NCI-H2196 treated with DMSO at 0.1 percent for 48 hours (cell line): ENCODE measurements around the gene MPIG6B.

Experiments
- DNase-seq: peaks from one replicate; lab custom pipeline; 2025; ENCODE audit not compliant: unreplicated experiment; lab: John Stamatoyannopoulos, UW

Gene MPIG6B

GRCh38 chr6:31765559-31765909, 42.4 kb downstream of the MPIG6B start:
- DNase-seq: no peak

DNA sequence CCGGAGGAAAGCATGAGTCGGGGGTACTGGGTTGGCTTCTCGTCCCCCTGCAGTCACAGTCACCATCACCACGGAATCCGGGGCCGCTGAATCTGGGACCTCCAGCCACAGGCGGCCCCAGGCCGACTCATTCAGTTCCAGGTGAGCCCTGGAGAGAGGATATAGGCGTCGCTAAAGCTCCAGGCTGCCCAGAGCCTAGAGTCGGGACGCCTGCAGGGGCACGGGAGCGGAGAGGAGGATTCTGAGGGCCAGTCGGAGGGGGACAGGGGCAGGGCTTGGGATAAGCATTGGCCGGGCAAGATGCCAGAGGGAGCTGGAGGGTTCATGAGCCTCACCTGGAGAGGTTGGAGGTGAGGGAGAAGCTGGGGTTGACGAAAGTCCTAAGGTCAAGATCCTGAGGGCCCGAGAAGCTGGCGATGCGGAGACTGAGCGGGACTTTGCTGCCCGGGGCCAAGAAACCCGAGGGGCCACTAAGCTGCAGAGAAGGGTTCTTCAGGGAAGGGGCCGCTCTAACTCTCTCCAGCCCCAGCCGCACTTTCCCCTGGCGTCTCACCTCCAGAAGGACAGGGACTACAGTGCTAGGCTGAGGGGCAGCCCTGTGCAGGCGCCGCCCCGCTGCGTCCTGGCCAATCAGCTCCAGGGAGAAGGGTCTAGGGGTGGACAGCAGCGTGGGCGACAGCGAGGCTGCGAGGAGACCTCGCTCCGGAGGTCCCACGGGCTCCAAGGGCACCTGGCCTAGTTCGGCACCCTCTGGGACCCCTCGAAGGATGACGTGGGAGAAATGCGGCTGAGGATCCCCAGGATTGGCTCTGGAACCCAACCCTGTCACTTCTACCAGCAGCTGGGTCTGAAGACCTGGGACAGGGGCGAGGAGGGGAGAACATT, 43.0 kb downstream of the MPIG6B start:
- DNase-seq: no peak

DNA sequence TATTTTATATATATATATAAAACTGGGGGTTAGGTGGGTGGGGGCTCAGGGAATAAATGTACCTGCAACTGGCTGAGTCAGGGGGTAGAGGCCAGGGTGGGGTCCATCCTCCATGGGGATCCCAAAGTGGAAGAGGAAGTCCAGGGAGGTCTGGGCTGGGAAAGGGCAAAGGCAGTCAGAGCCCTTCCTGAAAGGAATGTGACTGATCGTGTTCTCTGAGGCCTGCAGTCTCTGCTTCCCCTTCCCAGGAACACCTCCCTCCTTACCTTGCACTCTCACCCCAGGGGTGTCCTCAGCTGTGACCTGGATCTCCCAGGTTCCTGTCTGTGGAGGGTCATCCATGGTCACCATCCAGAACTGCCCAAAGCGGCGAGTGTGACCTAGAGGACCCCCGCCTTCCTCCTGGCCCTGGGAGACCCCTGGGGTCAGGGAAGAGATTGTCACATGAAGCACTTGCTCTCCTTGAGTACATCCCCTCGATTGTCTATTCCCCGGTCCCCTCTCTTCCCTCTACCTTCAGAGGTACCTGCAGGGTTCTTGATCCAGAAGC, 44.0 kb downstream of the MPIG6B start:
- no peak for DNase-seq

GRCh38 chr6:31768363-31769257, 45.4 kb downstream of the MPIG6B start:
- DNase-seq: no peak

GRCh38 chr6:31769684-31770371, 46.7 kb downstream of the MPIG6B start:
- DNase-seq: peak; percentile 47

- no peak for DNase-seq
Observed at GRCh38 chr6:31770860-31771259, 47.7 kb downstream of the MPIG6B start.

GRCh38 chr6:31771992-31772358, 48.8 kb downstream of the MPIG6B start:
- no peak for DNase-seq

- no peak for DNase-seq
Observed at GRCh38 chr6:31775184-31775583, 52.0 kb downstream of the MPIG6B start.

DNA sequence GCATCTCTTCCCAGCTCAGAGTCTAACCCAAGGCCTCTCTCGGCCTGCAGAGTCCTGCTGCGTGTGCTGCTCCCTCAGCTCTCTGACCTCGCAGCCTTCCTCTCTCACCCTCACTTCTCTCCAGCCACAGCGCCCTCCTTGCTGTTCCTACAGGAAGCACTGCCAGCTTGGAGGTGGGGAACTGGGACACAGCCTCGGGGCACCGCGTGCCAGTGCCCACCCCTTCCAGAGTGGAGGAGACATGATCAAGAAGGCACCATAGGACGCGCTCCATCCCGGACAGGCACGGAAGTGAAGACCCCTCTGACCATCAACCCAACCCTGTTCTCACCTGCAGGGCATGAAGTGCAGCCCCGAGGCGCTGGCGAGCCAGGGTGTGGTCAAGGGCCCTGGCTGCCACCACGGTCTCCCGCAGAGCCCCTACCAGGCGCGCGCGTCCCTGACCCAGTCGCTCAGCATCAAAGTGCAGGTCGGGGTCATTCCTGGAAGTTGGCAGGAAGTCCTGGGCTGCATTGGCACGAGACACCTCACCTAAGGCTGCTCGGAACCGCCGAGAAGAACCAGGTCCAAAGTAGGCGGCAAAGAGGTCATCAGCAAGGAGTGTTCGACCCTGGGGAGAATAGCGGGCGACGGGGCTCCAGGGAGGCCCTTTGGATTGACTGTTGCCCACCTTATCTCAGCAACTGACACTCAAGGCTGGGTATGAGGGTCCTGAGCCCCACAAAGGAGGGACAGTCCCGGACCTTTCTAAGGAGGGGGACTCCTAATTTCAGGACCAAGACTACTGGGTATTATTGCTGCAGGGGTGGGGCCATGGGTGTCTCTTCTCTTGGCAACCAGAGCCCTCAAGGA, 52.7 kb downstream of the MPIG6B start:
- DNase-seq: no peak
